CD4-positive, alpha-beta T cell treated with Interleukin-4 for 1 hour (primary cell): ENCODE measurements around the gene GNB1L.

ENCODE experiments used
- DNase-seq, 2 donors: peaks; one replicate each; pipeline ENCODE4 v3.0.0-alpha.2; 2020 to 2022

Gene GNB1L

GRCh38 chr22:19875531-19876313 is 21.0 kb upstream of the GNB1L start:
- peak in 1 of 2 donors; percentile 7 for DNase-seq

GRCh38 chr22:19875061-19875530 is 20.4 kb upstream of the GNB1L start:
- DNase-seq, result no peak

DNA sequence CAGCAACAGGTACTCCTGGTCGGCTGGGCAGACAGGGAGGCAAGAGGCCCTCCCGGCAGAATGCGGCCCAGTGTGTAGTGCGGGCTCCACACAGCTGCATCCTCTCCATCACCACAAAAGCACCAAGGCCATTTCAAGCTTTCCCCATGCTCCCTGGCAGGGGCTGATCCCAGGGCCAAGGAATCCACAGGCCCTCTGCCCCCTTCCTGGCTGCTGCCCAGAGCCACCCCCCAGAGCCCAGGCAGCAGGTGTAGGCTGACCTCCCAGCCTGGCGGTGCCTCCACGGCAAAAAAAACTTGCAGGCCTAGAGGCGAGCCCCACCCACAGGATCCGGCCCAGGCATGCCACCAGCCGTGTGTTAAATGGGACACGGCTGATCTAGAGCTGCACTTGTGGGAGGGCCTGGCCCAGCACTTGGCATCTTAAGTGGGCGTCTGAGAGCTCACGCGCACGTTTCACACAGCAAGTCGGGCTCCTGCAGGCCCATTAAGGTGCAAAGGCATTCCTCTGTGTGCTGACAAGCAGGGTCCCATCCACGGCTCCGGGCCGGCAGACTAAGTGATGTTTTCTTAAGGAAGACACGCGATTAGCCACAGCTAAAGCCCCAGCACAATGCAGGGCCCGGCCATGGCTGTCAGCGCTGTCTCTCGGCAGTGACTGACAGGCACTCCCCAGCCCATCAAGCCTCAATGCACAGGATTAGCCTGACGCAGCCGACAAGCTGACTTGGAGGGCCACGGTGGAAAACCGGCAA is 19.8 kb upstream of the GNB1L start:
- DNase-seq, result peak in 1 of 2 donors; percentile 27

DNA sequence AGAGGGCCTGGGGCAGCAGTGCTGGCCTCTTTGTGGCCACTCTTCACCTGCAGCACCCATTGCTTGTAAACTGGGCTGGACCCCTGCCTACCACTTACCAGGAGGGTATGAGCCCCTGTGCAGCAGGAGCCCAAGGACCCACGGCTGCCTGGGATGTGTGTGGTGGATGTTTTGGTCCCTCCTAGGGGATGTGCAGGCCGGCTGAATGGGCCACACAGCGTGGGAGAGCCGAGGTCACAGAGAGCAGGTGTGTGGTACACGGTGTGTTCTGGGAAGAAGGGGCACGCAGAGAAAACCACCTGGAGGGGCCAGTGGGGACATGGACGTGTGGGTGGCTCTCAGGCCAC is 19.3 kb upstream of the GNB1L start:
- no peak for DNase-seq

DNA sequence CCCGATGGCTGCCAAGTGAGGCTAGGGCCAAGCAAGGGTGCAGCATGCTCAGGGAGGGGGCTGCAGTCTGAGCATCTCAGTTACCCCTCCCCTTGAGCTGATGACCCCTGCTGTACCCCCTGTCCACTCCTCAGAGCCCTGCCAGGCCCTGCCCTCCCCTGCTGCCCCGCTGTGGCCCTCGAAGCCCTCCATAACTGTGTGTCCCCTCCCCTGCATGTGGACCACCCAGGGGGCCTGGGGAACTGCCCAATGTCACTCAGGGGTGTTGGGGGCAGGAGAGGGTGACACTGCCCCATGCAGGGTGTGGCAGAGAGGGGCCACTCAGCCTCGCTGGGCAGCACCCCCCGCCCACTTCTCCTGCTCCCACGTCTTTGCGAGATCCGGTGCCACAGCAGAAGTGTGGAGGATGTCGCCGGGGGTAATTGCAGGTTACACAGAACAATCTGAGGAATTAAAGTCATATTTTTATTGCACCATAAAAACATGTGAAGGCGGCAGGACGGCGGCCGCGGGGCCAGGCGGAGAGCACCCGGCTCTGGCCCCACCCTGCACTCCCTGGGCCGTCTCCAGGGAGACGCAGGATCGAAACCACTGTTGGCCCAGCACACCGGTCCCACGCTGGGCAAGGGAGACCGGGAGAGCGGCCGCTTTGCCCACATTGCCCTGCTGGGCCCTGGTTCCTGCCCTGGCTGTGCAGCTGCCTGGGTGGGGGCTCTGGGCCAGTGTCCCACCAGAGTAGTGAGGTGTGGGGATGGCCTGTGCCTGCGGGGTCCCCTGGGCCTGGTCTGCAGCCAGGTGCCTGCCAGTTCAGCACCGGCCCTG is 18.7 kb upstream of the GNB1L start:
- DNase-seq, result no peak

DNA sequence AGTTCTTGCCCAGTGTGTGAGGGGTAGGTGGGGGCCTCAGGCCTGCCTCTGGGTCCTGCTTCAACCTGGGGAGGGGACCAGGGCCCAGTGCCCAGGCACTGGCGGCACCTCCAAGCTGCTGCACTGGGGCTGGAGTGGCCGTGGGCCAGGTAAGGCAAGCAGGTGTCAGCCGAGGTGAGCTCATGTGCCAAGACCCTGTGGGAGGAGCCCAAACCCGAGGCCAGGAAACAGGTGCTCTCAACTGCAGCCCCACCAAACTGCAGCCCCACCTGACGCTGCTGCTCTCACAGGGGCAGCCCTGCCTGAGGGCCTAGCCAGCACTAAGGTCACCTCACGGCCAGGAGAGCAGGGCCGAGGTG is 18.1 kb upstream of the GNB1L start:
- peak in 1 of 2 donors; percentile 9 for DNase-seq

- DNase-seq, result peak in 1 of 2 donors; percentile 10
Measured at GRCh38 chr22:19871845-19872778, 17.4 kb upstream of the GNB1L start.

- DNase-seq, result peak in 1 of 2 donors; percentile 6
Measured at GRCh38 chr22:19871023-19871844, 16.6 kb upstream of the GNB1L start.

DNA sequence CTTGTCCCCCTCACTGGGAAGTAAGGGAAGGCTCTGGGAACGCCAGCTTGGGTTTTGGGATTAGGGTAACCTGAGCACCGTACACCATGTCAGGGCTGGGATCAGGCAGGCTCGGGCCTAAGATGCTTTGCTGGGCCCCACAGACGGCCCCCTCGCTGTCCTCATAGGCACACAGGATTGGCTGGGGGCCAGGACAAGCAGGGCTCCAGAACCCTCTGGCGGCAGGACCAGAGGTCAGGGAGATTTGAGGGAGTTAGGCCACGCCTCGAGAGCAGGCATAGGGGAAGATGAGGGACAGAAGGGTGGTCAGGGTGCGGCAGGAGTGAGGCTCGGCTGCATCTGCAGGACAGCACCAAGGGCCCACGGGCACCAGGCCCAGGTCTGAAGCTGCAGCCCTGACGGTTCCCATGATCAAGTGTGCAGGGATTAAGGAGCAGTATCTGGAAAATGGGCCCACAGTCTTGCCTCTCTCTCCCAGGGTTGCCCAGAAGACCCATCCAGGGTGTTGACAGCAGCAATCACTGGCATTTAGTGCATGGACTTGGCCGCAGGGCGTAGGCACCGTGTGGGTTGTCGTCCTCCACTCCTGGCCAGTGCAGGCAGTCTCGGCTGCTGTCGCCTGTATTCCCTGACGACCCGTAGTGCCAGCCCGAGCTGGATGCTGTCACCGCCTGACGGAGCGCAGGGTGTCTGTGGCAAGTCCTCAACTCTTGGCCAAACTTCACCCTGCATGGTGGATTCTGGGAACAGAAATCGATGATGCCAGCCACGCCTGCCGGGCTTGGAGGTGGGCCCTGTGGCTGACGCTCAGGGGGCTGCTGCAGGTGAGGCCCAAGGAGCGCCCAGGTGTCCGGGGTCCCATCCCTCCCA is 15.7 kb upstream of the GNB1L start:
- peak in 1 of 2 donors; percentile 10 for DNase-seq

- DNase-seq, result no peak
Measured at GRCh38 chr22:19869497-19870152, 15.0 kb upstream of the GNB1L start.

GRCh38 chr22:19868773-19869471 is 14.2 kb upstream of the GNB1L start:
- peak in 1 of 2 donors; percentile 5 for DNase-seq

GRCh38 chr22:19868333-19868732 is 13.7 kb upstream of the GNB1L start:
- DNase-seq, result no peak

DNA sequence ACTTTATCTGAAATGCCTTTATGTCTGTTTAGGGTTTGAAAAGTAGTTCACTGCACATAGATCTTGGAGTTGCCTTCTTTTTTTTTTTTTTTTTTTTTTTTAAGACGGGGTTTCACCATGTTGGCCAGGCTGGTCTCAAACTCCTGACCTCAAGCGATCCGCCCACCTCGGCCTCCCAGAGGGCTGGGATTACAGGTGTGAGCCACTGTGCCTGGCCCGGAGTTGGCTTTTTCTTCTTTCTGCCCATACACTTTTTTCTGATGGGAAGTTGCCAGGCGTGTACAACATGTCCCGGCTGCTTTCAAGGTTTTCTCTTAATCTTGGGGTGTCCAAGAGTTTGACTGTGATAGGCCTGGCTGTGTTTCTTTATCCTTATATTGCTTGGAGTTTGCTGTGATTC is 12.9 kb upstream of the GNB1L start:
- DNase-seq, result peak in 1 of 2 donors; percentile 2

- DNase-seq, result no peak
Measured at GRCh38 chr22:19866665-19867009, 12.0 kb upstream of the GNB1L start.

DNA sequence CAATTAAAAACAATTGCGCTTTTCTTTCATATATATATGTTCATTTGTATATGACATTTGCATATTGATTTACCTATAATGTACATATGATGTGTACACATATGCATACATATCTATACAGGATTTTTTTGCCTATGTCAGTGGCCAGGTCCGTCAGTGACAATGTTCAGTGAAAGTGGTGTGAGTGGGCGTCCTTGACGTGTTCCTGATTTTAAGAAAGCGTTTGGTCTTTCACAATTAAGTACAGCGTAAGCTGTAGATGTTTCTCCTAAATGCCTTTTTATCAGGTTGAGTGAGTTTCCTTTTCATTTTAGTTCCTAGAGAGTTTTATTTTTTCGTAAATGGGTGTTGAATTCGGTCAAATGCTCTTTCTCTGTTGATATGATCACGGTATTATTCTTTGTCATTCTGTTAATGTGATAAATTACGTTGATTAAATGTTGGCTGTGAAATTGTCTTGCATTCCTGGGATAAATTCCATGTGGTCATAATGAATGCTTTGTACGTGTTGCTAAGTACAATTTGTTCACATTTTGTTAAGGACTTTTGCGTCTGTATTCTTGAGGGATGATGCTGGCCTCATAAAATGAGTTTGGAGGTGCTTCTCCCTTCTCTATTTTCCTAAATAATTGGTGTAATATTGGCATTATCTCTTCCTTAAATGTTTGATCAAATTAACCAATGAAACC is 10.6 kb upstream of the GNB1L start:
- DNase-seq, result no peak

GRCh38 chr22:19864538-19865106 is 9.9 kb upstream of the GNB1L start:
- no peak for DNase-seq

- no peak for DNase-seq
Measured at GRCh38 chr22:19863571-19863970, 8.9 kb upstream of the GNB1L start.

- no peak for DNase-seq
Measured at GRCh38 chr22:19862619-19863246, 8.1 kb upstream of the GNB1L start.
